CD4-positive, alpha-beta T cell treated with Interleukin-4 for 4 hours (primary cell): ENCODE results near the gene AVEN.

ENCODE experiments used
- DNase-seq: peaks from one replicate; pipeline ENCODE4 v3.0.0-alpha.2; 2020

Gene AVEN

DNA sequence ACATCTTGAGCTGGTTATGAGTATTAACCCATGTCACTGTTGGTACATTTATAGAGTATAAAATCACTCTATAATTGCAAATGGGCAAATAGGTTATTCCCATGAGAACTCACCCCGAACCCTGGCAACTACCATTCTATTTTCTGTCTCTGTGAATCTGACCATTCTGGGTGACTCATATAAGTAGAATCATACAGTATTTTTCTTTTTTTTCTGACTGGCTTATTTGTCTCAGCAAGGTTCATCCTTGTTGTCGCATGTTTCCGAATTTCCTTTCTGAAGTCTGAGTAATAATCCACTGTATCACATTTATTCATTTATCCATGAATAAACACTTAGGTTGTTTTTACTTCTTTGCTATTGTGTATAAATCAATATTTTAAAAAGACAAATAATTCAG lies 130.6 kb downstream of the AVEN start:
- DNase-seq: no peak

- no peak for DNase-seq
Observed at GRCh38 chr15:33907326-33907725, 131.7 kb downstream of the AVEN start.

- no peak for DNase-seq
Observed at GRCh38 chr15:33903661-33904060, 135.3 kb downstream of the AVEN start.

DNA sequence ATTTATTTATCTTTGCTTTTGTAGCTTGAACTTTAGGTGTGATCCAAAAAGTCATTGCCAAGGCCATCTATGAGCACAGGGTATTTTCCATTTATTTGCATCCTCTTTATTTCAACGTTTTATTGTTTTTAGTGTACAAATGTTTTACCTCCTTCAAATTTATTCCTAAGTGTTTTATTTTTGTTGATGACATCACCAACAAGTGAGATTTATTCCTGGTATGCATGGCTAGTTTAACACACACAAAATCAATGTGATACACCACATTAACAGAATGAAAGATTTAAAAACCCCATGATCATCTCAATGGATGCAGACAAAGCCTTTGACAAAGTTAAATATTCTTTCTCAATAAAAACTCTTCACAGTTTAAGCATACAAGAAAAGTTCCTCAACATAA lies 137.0 kb downstream of the AVEN start:
- DNase-seq: no peak

DNA sequence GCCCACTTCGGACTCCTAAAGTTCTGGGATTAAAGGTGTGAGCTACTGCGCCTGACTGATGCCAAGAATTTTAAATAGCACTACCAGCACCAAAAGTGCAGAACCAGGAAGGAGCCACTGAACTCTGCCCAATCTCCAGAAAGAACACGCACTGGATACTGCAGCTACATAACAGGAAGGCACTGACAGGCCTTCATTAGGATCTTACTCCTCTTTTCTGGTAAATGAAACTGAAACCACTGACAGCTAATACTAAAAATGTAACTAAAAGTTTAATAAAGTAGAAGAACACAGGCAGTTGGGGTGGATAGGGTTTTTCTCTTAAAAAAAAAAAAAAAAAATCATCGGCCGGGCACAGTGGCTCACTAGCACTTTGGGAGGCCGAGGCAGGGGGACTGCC lies 144.8 kb downstream of the AVEN start:
- DNase-seq: no peak

DNA sequence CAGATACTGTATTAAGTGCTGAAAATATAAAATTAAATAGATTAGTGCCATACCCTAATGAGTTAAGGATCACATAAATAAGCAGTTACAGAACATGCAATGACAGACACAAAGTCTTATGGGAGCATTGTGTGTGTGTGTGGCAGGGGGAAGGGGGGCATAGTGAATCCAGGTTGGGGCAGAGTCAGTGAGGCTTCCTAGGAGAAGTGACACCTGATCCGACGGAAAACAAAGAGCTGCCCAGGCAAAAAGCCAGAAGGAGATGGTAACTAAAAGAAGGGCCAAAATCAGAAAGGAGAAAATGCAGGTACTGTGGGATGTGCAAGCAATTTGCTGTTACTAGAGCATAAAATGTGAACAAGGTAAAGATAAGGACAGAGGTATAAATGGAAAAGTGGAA lies 150.8 kb downstream of the AVEN start:
- DNase-seq: no peak

DNA sequence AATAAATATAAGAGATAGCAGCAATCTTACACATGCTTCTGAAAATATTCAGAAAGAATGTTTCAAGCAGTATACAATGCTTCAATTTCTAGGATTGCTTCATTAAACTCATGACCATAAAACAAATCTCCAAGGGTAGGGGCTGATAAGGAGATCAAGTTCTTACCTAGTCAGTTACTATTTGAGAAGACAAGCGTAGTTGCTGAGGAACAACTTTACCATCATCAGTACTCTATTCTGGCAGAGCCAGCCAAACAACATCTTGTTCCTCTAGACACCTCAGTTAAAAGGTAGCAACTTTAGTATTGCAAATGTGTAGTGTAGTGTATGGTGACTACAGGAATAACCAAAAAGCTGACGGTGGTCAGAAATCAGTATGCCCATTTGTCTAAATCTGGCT lies 156.1 kb downstream of the AVEN start:
- no peak for DNase-seq

- no peak for DNase-seq
Observed at GRCh38 chr15:33874156-33874555, 164.8 kb downstream of the AVEN start.

DNA sequence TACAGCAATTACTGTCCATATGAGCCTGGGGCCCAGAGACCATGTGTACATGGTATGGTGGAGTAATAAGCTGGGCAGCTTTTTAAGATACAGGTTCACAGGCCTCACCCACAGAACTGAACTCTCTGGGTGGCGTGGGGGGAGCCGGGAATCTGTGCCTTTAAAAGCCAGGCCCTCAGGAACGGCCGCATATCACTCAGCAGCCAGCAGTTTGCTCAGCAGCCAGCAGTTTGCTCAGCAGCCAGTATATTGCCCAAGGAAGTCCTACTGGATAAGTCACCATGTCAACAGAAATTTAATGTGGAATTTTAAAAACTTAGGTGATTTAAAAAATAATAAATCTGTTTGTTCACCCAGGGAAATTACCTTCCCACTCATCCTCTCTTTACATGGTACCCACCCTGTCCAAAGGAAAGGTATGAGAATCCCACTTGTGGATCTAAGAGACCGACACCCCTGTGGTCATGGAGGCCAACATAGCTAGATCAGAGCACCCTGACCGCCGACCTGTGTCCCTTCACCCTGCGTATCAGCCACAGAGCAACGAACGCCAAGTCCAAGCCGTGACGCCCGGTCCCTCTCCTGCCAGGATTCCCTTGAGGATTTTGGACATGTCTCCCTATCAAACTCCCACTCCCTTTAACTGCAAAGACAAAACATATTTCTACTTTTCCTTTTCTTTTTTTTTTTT lies 166.4 kb downstream of the AVEN start:
- DNase-seq: no peak

DNA sequence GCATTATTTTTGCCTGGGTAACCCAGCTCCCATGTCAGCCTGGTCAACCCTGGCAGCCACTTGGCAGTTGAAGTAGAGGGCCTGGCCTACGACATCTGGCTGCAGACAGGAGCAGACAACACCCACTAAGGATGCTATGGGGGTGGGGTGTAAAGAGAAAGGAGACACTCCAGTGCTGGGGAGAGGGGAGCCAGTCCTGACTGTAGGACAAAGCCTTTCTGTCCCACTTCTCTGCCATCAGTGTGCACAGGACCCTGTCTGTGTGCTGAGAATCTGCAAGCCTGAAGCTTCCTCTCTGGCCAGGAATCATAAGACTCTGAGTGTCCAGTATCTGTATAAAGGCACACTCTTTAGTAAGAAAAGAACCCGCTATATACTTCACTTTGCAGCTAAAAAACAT lies 167.0 kb downstream of the AVEN start:
- DNase-seq: no peak

DNA sequence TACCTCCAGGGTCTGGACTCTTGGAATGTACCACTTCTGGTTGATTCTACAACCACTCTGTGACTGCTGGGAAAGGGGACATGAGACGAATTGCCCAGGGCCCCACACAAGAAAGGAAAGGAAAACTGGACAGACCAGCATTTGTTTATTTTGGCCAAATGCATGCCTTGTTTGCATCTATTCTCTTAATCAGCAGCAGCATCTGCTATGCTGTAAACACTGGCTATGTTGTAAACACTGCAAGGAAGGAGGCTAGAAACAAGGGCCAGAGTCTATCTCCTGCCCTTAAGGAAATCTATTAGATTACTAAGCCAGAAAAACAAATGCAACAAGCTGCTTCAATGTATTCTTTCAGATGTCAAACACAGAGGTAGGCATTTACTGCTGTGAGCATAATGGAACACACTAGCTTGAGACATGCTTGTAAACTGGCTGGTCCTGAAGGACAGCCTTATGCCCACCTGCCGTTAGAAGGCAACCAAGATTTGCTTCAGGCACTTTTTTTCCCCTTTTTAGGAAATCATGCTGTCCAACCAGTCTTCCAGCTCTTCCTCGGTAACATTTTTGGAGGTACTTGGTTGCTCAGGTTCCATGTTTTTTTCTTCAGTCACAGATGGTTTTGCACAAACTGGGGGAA lies 172.8 kb downstream of the AVEN start:
- no peak for DNase-seq

DNA sequence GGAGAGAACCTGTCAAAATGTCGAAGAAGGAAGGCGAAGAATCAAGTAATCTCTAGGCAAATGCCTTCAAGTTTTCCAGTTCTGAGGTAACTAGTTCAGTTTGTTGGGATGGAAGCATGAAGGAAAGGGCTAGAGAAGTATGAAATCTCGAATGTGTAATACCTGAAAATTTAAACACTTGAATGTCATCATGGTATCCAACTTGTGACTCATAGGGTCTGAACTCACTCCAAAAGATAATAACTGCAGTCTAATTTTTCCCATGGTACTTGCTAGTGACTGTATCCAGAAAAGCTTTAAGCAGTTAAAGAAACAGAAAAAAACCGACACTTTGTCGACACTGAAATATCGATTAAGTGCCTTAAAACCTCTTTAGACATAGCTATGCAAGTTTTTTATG lies 173.6 kb downstream of the AVEN start:
- no peak for DNase-seq

GRCh38 chr15:33864360-33865075 lies 174.5 kb downstream of the AVEN start:
- DNase-seq: no peak

DNA sequence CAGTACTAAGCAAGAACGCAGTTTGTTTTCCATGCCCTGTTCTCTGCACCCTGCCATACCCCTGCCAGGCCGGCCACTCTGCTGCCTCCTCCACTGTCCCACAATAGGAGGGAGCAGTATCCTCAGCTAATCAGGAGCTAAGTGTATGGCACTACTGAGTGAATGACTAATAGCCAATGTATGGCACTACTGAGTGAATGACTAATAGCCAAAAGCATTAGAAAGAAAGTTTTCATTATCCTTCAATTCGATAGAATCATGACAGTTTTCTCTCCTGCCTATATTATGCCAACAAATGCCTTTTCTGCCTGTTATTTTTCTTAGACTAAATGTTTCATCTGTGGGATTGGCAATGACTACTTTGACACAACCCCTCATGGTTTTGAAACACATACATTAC lies 178.2 kb downstream of the AVEN start:
- DNase-seq: no peak

DNA sequence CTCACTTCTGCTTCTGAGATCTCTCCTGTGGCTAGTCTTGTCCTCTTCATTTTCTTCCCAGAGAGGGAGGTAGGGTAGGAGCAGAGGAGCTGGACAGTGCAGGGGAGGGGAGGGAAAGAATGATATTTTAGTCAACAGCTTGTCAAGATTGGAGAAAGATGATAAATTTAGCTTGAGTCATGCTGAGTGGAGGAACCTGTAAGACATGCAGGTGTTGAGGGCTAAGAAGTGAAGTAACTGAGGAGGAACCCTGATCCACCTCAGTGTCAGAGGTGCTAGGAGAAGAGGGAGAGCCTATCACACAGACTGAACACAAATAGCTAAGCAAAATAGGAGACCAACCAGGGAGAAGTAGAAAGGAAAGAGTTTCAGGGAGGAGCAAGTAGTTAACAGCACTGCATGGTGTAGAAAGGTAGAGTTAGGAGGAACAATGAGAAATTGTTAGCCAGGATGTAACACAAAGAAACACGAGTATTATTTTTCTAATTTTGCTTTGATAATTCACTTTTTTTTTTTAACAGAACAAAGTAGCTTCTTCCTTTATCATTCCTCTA lies 178.9 kb downstream of the AVEN start:
- DNase-seq: no peak

DNA sequence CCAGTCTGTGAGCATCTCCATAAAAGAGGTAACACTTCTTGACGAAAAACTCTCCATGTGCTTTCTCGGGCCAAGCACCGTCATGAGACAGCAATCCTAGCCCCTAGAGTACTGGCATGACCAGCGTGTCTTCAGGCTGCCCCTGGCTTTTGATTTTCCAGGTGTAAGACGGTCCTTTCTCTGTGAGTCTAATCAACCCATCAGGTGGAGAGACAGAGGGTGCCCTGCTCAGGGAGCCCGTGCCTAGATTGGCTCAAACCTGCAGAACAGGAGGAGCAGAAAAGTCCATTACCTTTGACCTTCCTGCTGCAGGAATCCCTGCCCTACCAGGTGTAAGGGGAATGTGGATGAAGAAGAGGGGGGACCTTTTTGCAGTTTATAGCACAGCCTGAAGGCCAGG lies 180.2 kb downstream of the AVEN start:
- no peak for DNase-seq

- DNase-seq: no peak
Observed at GRCh38 chr15:33857726-33858125, 181.3 kb downstream of the AVEN start.

DNA sequence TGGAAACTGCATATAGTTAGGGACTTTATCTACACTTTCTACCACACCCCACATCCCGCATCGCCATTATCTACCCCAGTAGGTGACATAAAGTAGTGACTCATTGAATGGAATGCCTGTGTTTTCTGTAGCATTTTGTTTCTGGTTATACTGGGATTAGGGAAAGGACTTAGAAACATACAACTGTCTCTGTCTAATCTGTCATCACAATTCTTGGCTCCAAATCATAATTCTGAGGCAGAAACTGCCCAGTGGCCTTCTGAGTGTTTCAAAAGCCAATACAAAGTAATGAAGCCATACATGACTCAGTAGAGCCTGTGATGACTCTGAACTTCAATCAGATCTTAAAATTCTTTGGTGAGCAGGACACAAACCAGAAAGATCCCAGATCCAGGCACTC lies 186.4 kb downstream of the AVEN start:
- DNase-seq: no peak

- DNase-seq: no peak
Observed at GRCh38 chr15:33852094-33852493, 186.9 kb downstream of the AVEN start.

GRCh38 chr15:33851079-33851478 lies 187.9 kb downstream of the AVEN start:
- DNase-seq: no peak

- no peak for DNase-seq
Observed at GRCh38 chr15:33848011-33848410, 191.0 kb downstream of the AVEN start.

GRCh38 chr15:33846862-33847261 lies 192.1 kb downstream of the AVEN start:
- no peak for DNase-seq

GRCh38 chr15:33846142-33846541 lies 192.9 kb downstream of the AVEN start:
- no peak for DNase-seq

- no peak for DNase-seq
Observed at GRCh38 chr15:33844597-33844996, 194.4 kb downstream of the AVEN start.
